ENCODE results near the gene KLF2.
"Not testable (repeated sequence)": the region's sequence is repeated elsewhere in the genome, so short reads cannot be mapped to it uniquely, and the experiment has no call there.

KLF2 gene

GRCh38 chr19:16293118-16294091 lies 31.2 kb upstream of the KLF2 start:
- Histone ChIP-seq H3K9ac (ENCODE audit: low read length) (peak overlapping the region; percentile 78), H3K4me1 (ENCODE audit: control insufficient read depth, insufficient read depth, low read length) (peaks cover 15% of the 10 kb centered on the region), H3K4me3 (ENCODE audit: low read length) (peak overlapping the region; percentile 79), H3K36me3 (ENCODE audit: control insufficient read depth, insufficient read depth, low read length, severe bottlenecking) (no peaks in the 10 kb centered on the region), H3K27me3 (replicated peaks; ENCODE audit: control insufficient read depth, insufficient read depth, low read length) (peaks cover 10% of the 10 kb centered on the region), H3K9me3 (ENCODE audit: control insufficient read depth, low read length) (no peaks in the 10 kb centered on the region)
- DNase-seq (ENCODE audit: low read depth), result peak; percentile 96

DNA sequence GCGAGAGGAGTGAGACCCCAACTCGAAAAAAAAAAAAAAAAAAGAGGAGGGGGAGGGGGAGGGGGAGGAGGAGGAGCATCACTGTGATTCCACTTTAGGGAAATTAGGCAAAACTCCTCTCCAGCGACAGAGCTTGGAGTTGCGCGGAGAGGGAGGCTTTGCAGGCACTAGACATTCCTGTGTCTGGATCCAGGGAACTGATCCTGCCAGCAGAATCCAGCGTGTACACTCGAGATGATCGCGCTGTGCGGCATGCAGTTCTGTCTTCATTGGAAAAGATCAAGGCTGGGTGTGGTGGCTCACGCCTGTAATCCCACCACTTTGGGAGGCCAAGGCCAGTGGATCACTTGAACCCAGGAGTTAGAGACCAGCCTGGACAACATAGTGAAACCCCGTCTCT lies 29.6 kb upstream of the KLF2 start:
- H3K9me3 ChIP-seq (ENCODE audit: control insufficient read depth, low read length), result no peaks in the 10 kb centered on the region
- H3K4me3 ChIP-seq (ENCODE audit: low read length), result no peak overlapping the region
- peaks cover 12% of the 10 kb centered on the region for H3K27me3 ChIP-seq (replicated peaks; ENCODE audit: control insufficient read depth, insufficient read depth, low read length)
- H3K4me1 ChIP-seq (ENCODE audit: control insufficient read depth, insufficient read depth, low read length), result peaks cover 15% of the 10 kb centered on the region
- no peak for DNase-seq (ENCODE audit: low read depth)
- no peak overlapping the region for H3K9ac ChIP-seq (ENCODE audit: low read length)
- no peaks in the 10 kb centered on the region for H3K36me3 ChIP-seq (ENCODE audit: control insufficient read depth, insufficient read depth, low read length, severe bottlenecking)

- H3K36me3 ChIP-seq (ENCODE audit: control insufficient read depth, insufficient read depth, low read length, severe bottlenecking), result no peaks in the 10 kb centered on the region
- peaks cover 12% of the 10 kb centered on the region for H3K27me3 ChIP-seq (replicated peaks; ENCODE audit: control insufficient read depth, insufficient read depth, low read length)
- no peak for DNase-seq (ENCODE audit: low read depth)
- no peak overlapping the region for H3K9ac ChIP-seq (ENCODE audit: low read length)
- H3K9me3 ChIP-seq (ENCODE audit: control insufficient read depth, low read length), result no peaks in the 10 kb centered on the region
- peaks cover 15% of the 10 kb centered on the region for H3K4me1 ChIP-seq (ENCODE audit: control insufficient read depth, insufficient read depth, low read length)
- H3K4me3 ChIP-seq (ENCODE audit: low read length), result no peak overlapping the region
These were observed 27.9 kb upstream of the KLF2 start for GRCh38 chr19:16296713-16297112.

GRCh38 chr19:16297575-16298178 lies 26.9 kb upstream of the KLF2 start:
- no peaks in the 10 kb centered on the region for H3K36me3 ChIP-seq (ENCODE audit: control insufficient read depth, insufficient read depth, low read length, severe bottlenecking)
- peaks cover 12% of the 10 kb centered on the region for H3K27me3 ChIP-seq (replicated peaks; ENCODE audit: control insufficient read depth, insufficient read depth, low read length)
- H3K4me1 ChIP-seq (ENCODE audit: control insufficient read depth, insufficient read depth, low read length), result peaks cover 14% of the 10 kb centered on the region
- H3K9ac ChIP-seq (ENCODE audit: low read length), result no peak overlapping the region
- H3K4me3 ChIP-seq (ENCODE audit: low read length), result no peak overlapping the region
- DNase-seq (ENCODE audit: low read depth), result no peak
- H3K9me3 ChIP-seq (ENCODE audit: control insufficient read depth, low read length), result no peaks in the 10 kb centered on the region

DNA sequence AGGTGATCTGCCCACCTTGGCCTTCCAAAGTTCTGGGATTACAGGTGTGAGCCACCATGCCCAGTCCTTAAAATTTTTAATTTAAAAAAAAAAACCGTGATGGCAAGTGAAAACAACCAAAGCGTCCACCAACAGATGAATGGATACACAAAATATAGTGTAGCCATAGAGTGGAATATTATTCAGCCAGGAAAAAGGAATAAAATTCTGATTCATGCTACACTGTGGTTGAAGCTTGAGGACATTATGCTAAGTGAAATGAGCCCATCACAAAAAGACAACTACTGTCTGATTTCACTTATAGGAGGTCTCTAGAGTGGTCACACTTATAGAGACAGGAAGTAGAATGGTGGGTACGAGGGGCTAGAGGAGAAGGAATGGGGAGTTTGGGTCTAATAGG lies 26.3 kb upstream of the KLF2 start:
- Histone ChIP-seq H3K9ac (ENCODE audit: low read length) (no peak overlapping the region), H3K4me3 (ENCODE audit: low read length) (no peak overlapping the region), H3K27me3 (replicated peaks; ENCODE audit: control insufficient read depth, insufficient read depth, low read length) (peaks cover 12% of the 10 kb centered on the region), H3K4me1 (ENCODE audit: control insufficient read depth, insufficient read depth, low read length) (peaks cover 7% of the 10 kb centered on the region), H3K36me3 (ENCODE audit: control insufficient read depth, insufficient read depth, low read length, severe bottlenecking) (no peaks in the 10 kb centered on the region), H3K9me3 (ENCODE audit: control insufficient read depth, low read length) (no peaks in the 10 kb centered on the region)
- DNase-seq (ENCODE audit: low read depth), result no peak

- H3K4me1 ChIP-seq (ENCODE audit: control insufficient read depth, insufficient read depth, low read length), result no peaks in the 10 kb centered on the region
- no peak overlapping the region for H3K9ac ChIP-seq (ENCODE audit: low read length)
- no peak overlapping the region for H3K4me3 ChIP-seq (ENCODE audit: low read length)
- peaks cover 12% of the 10 kb centered on the region for H3K27me3 ChIP-seq (replicated peaks; ENCODE audit: control insufficient read depth, insufficient read depth, low read length)
- no peak for DNase-seq (ENCODE audit: low read depth)
- H3K36me3 ChIP-seq (ENCODE audit: control insufficient read depth, insufficient read depth, low read length, severe bottlenecking), result no peaks in the 10 kb centered on the region
- no peaks in the 10 kb centered on the region for H3K9me3 ChIP-seq (ENCODE audit: control insufficient read depth, low read length)
These were observed 22.5 kb upstream of the KLF2 start for GRCh38 chr19:16301999-16302694.

DNA sequence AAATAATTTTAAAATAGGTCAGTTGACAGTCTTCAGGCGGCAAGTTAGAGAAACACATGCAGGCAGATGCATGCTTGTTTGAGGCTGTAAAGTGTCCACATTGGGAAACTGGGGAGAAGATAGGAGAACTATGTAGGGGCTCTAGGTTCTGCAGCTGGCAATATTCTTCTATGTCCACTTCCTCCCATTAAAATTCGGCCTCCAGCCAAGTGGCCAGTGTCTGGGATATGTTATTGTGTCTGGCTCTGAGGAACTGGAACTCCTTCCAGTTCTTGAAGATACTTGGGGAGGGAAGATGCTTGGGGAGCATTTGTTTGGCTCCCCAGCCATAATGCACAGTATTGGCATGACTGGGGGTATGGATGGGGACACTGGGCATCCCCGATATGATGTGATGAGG lies 20.9 kb upstream of the KLF2 start:
- DNase-seq (ENCODE audit: low read depth), result no peak
- H3K27me3 ChIP-seq (replicated peaks; ENCODE audit: control insufficient read depth, insufficient read depth, low read length), result peaks cover 8% of the 10 kb centered on the region

DNA sequence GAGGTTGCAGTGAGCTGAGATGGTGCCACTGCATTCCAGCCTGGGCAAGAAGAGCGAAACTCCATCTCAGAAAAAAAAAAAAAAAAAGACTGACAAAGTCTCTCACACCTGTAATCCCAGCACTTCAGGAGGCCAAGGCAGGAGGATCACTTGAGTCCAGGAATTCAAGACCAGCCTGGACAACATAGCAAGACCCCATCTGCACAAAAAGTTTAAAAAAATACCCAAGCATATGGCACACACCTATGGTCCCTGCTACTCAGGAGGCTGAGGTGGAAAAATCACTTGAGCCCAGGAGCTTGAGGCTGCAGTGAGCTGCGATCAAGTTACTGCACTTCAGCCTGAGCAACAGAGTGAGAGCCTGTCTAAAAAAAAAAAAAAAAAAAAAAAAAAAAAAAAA lies 20.1 kb upstream of the KLF2 start:
- H3K9me3 ChIP-seq (ENCODE audit: control insufficient read depth, low read length); DNase-seq (ENCODE audit: low read depth); H3K9ac ChIP-seq (ENCODE audit: low read length); H3K36me3 ChIP-seq (ENCODE audit: control insufficient read depth, insufficient read depth, low read length, severe bottlenecking); H3K4me3 ChIP-seq (ENCODE audit: low read length); H3K27me3 ChIP-seq (replicated peaks; ENCODE audit: control insufficient read depth, insufficient read depth, low read length); H3K4me1 ChIP-seq (ENCODE audit: control insufficient read depth, insufficient read depth, low read length): not testable (repeated sequence)

More for the DNA sequence above, 20.9 kb upstream of the KLF2 start:
- no peaks in the 10 kb centered on the region for H3K9me3 ChIP-seq (ENCODE audit: control insufficient read depth, low read length)
- H3K9ac ChIP-seq (ENCODE audit: low read length), result no peak overlapping the region
- H3K36me3 ChIP-seq (ENCODE audit: control insufficient read depth, insufficient read depth, low read length, severe bottlenecking), result no peaks in the 10 kb centered on the region
- no peaks in the 10 kb centered on the region for H3K4me1 ChIP-seq (ENCODE audit: control insufficient read depth, insufficient read depth, low read length)
- H3K4me3 ChIP-seq (ENCODE audit: low read length), result no peak overlapping the region

DNA sequence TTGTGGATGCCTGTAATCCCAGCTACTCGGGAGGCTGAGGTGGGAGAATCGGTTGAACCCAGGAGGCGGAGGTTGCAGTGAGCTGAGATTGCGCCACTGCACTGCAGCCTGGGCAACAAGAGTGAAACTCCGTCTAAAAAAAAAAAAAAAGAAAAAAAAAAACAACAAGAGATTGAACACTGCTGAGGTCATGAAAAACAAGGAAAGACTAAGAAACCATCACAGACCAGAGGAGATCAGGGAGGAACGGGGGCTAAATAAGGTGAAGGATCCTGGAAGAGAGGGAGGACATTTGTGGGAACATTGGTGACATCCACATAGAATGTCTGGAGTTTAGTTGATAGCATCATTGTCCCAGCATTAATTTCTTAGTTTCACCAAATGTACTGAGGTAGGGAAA lies 19.6 kb upstream of the KLF2 start:
- not testable (repeated sequence) for H3K9ac ChIP-seq (ENCODE audit: low read length); H3K27me3 ChIP-seq (replicated peaks; ENCODE audit: control insufficient read depth, insufficient read depth, low read length); H3K9me3 ChIP-seq (ENCODE audit: control insufficient read depth, low read length); DNase-seq (ENCODE audit: low read depth); H3K4me3 ChIP-seq (ENCODE audit: low read length); H3K36me3 ChIP-seq (ENCODE audit: control insufficient read depth, insufficient read depth, low read length, severe bottlenecking); H3K4me1 ChIP-seq (ENCODE audit: control insufficient read depth, insufficient read depth, low read length)

DNA sequence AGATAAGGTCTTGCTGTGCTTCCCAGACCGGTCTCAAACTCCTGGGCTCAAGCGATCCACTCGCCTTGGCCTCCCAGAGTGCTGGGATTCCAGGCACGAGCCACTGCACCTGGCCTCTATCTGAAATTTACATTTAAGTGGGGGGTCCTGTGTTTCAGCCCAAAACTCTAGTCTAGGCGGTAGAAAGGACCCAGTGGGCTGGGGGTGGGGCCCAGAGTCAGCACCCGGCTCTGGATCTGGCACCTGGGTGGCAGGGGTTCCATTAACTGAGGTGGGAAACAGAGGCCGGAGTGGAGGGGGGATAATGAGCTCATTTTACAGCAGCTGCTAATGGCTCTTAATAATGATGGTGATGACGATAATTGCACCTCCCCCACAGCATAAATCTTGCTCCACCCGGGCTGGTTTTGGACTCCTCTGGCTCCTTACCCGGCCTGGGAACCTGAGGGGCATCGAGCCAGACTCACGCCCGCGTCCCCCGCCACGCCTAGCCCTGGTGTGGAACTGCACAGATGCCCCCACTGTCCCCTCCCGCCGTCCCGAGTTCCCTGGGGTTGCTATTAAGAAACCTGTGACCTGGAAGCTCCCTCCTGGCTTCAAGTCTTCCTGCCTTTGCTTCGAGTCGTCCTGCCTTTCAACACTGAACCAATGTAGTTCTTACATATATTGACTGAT lies 17.8 kb upstream of the KLF2 start:
- DNase-seq (ENCODE audit: low read depth), result no peak
- H3K9ac ChIP-seq (ENCODE audit: low read length), result no peak overlapping the region
- peaks cover 7% of the 10 kb centered on the region for H3K27me3 ChIP-seq (replicated peaks; ENCODE audit: control insufficient read depth, insufficient read depth, low read length)
- H3K4me3 ChIP-seq (ENCODE audit: low read length), result no peak overlapping the region
- H3K4me1 ChIP-seq (ENCODE audit: control insufficient read depth, insufficient read depth, low read length), result no peaks in the 10 kb centered on the region
- H3K36me3 ChIP-seq (ENCODE audit: control insufficient read depth, insufficient read depth, low read length, severe bottlenecking), result no peaks in the 10 kb centered on the region
- H3K9me3 ChIP-seq (ENCODE audit: control insufficient read depth, low read length), result no peaks in the 10 kb centered on the region

DNA sequence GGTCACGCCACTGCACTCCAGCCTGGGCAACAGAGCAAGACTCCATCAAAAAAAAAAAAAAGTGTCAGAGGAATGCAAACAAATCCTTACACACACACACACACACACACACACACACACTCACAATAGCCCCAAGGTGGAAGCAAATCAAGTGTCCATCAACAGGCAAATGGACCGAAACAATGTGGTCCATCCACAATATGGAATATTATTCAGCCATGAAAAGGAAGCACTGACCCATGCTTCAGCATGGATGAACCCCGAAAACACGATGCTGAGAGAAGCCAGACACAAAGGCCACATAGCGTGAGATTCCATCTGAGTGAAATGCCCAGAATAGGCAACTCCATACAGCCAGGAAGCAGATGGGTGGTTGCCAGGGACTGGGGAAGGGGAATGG lies 16.5 kb upstream of the KLF2 start:
- no peak for DNase-seq (ENCODE audit: low read depth)
- Histone ChIP-seq H3K36me3 (ENCODE audit: control insufficient read depth, insufficient read depth, low read length, severe bottlenecking) (no peaks in the 10 kb centered on the region), H3K4me3 (ENCODE audit: low read length) (no peak overlapping the region), H3K9me3 (ENCODE audit: control insufficient read depth, low read length) (no peaks in the 10 kb centered on the region), H3K9ac (ENCODE audit: low read length) (no peak overlapping the region), H3K27me3 (replicated peaks; ENCODE audit: control insufficient read depth, insufficient read depth, low read length) (peaks cover 7% of the 10 kb centered on the region), H3K4me1 (ENCODE audit: control insufficient read depth, insufficient read depth, low read length) (peaks cover under 1% of the 10 kb centered on the region)
